ENCODE results near the gene TPSAB1.
"Not testable (repeated sequence)": the region's sequence is repeated elsewhere in the genome, so short reads cannot be mapped to it uniquely, and the experiment has no call there.

DNA sequence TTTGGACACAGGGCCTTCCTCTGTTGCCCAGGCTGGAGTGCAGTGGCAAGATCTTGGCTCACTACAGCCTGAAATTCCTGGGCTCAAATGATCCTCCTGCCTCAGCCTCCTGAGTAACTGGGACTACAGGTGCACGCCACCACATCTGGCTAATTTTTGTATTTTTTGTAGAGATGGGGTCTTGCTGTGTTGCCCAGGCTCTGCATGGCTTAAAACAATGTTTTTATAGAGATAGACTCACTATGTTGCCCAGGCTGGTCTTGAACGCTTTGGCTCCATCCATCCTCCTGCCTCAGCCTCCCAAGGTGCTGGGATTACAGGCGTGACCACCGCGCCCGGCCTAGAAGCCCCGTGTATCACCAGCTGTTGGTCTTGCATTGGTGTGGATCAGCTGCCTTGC lies 28.9 kb downstream of the TPSAB1 start:
- TF ChIP-seq EZH2phosphoT487 (IDR thresholded peaks at IDR 0.05; ENCODE audit: borderline replicate concordance) = not testable (repeated sequence)
- TF ChIP-seq, protein P1, sequence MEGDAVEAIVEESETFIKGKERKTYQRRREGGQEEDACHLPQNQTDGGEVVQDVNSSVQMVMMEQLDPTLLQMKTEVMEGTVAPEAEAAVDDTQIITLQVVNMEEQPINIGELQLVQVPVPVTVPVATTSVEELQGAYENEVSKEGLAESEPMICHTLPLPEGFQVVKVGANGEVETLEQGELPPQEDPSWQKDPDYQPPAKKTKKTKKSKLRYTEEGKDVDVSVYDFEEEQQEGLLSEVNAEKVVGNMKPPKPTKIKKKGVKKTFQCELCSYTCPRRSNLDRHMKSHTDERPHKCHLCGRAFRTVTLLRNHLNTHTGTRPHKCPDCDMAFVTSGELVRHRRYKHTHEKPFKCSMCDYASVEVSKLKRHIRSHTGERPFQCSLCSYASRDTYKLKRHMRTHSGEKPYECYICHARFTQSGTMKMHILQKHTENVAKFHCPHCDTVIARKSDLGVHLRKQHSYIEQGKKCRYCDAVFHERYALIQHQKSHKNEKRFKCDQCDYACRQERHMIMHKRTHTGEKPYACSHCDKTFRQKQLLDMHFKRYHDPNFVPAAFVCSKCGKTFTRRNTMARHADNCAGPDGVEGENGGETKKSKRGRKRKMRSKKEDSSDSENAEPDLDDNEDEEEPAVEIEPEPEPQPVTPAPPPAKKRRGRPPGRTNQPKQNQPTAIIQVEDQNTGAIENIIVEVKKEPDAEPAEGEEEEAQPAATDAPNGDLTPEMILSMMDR (IDR thresholded peaks at IDR 0.05 in 2 of 3, conservative IDR thresholded peaks at IDR 0.05 in 1 of 3; ENCODE audit: borderline replicate concordance in 1 of 3, insufficient read depth in 1 of 3, low read depth in 2 of 3, low read length in 2 of 3) = not testable (repeated sequence)

Measured in HCT116 (cell line).